ENCODE data around the gene WNT2.

Gene WNT2

GRCh38 chr7:117296066-117296465 is 26.8 kb downstream of the WNT2 start:
- H3K4me3 ChIP-seq (ENCODE audit: low read length): no peak overlapping the region
- H3K27me3 ChIP-seq (ENCODE audit: control insufficient read depth, insufficient read depth, low read length): no peaks in the 10 kb centered on the region

GRCh38 chr7:117285826-117286225 is 37.0 kb downstream of the WNT2 start:
- Histone ChIP-seq H3K4me3 (ENCODE audit: low read length) (no peak overlapping the region), H3K4me1 (ENCODE audit: control insufficient read depth, insufficient read depth, low read length) (no peaks in the 10 kb centered on the region), H3K9ac (ENCODE audit: low read length) (no peak overlapping the region), H3K27ac (ENCODE audit: low read depth, low read length) (no peak overlapping the region), H3K36me3 (ENCODE audit: control insufficient read depth, insufficient read depth, low read length) (no peaks in the 10 kb centered on the region), H3K27me3 (ENCODE audit: control insufficient read depth, insufficient read depth, low read length) (no peaks in the 10 kb centered on the region)

More at GRCh38 chr7:117296066-117296465, 26.8 kb downstream of the WNT2 start:
- Histone ChIP-seq H3K36me3 (ENCODE audit: control insufficient read depth, insufficient read depth, low read length) (no peaks in the 10 kb centered on the region), H3K9ac (ENCODE audit: low read length) (no peak overlapping the region), H3K27ac (ENCODE audit: low read depth, low read length) (no peak overlapping the region), H3K4me1 (ENCODE audit: control insufficient read depth, insufficient read depth, low read length) (no peaks in the 10 kb centered on the region)

- Histone ChIP-seq H3K27ac (ENCODE audit: low read depth, low read length) (no peak overlapping the region), H3K4me1 (ENCODE audit: control insufficient read depth, insufficient read depth, low read length) (no peaks in the 10 kb centered on the region), H3K9ac (ENCODE audit: low read length) (no peak overlapping the region), H3K4me3 (ENCODE audit: low read length) (no peak overlapping the region), H3K36me3 (ENCODE audit: control insufficient read depth, insufficient read depth, low read length) (no peaks in the 10 kb centered on the region), H3K27me3 (ENCODE audit: control insufficient read depth, insufficient read depth, low read length) (no peaks in the 10 kb centered on the region)
Observed at GRCh38 chr7:117284692-117285091, 38.2 kb downstream of the WNT2 start.

- Histone ChIP-seq H3K9ac (ENCODE audit: low read length) (no peak overlapping the region), H3K27ac (ENCODE audit: low read depth, low read length) (no peak overlapping the region), H3K27me3 (ENCODE audit: control insufficient read depth, insufficient read depth, low read length) (no peaks in the 10 kb centered on the region)
Observed at GRCh38 chr7:117283779-117284178, 39.1 kb downstream of the WNT2 start.

GRCh38 chr7:117283371-117283770 is 39.5 kb downstream of the WNT2 start:
- Histone ChIP-seq H3K9ac (ENCODE audit: low read length) (no peak overlapping the region), H3K4me3 (ENCODE audit: low read length) (no peak overlapping the region), H3K4me1 (ENCODE audit: control insufficient read depth, insufficient read depth, low read length) (no peaks in the 10 kb centered on the region), H3K27ac (ENCODE audit: low read depth, low read length) (no peak overlapping the region), H3K36me3 (ENCODE audit: control insufficient read depth, insufficient read depth, low read length) (no peaks in the 10 kb centered on the region), H3K27me3 (ENCODE audit: control insufficient read depth, insufficient read depth, low read length) (no peaks in the 10 kb centered on the region)

More at GRCh38 chr7:117283779-117284178, 39.1 kb downstream of the WNT2 start:
- H3K36me3 ChIP-seq (ENCODE audit: control insufficient read depth, insufficient read depth, low read length): no peaks in the 10 kb centered on the region
- no peaks in the 10 kb centered on the region for H3K4me1 ChIP-seq (ENCODE audit: control insufficient read depth, insufficient read depth, low read length)
- no peak overlapping the region for H3K4me3 ChIP-seq (ENCODE audit: low read length)

- H3K27me3 ChIP-seq (ENCODE audit: control insufficient read depth, insufficient read depth, low read length): no peaks in the 10 kb centered on the region
- no peak overlapping the region for H3K27ac ChIP-seq (ENCODE audit: low read depth, low read length)
- H3K36me3 ChIP-seq (ENCODE audit: control insufficient read depth, insufficient read depth, low read length): no peaks in the 10 kb centered on the region
- no peak overlapping the region for H3K9ac ChIP-seq (ENCODE audit: low read length)
- H3K4me1 ChIP-seq (ENCODE audit: control insufficient read depth, insufficient read depth, low read length): no peaks in the 10 kb centered on the region
- no peak overlapping the region for H3K4me3 ChIP-seq (ENCODE audit: low read length)
Observed at GRCh38 chr7:117282239-117282812, 40.5 kb downstream of the WNT2 start.

- no peak overlapping the region for H3K4me3 ChIP-seq (ENCODE audit: low read length)
- H3K36me3 ChIP-seq (ENCODE audit: control insufficient read depth, insufficient read depth, low read length): no peaks in the 10 kb centered on the region
- no peaks in the 10 kb centered on the region for H3K27me3 ChIP-seq (ENCODE audit: control insufficient read depth, insufficient read depth, low read length)
- H3K4me1 ChIP-seq (ENCODE audit: control insufficient read depth, insufficient read depth, low read length): no peaks in the 10 kb centered on the region
- no peak overlapping the region for H3K9ac ChIP-seq (ENCODE audit: low read length)
- H3K27ac ChIP-seq (ENCODE audit: low read depth, low read length): no peak overlapping the region
Observed at GRCh38 chr7:117281562-117281961, 41.3 kb downstream of the WNT2 start.

- no peak overlapping the region for H3K9ac ChIP-seq (ENCODE audit: low read length)
- no peaks in the 10 kb centered on the region for H3K36me3 ChIP-seq (ENCODE audit: control insufficient read depth, insufficient read depth, low read length)
- no peaks in the 10 kb centered on the region for H3K27me3 ChIP-seq (ENCODE audit: control insufficient read depth, insufficient read depth, low read length)
- no peak overlapping the region for H3K4me3 ChIP-seq (ENCODE audit: low read length)
- H3K27ac ChIP-seq (ENCODE audit: low read depth, low read length): no peak overlapping the region
- no peaks in the 10 kb centered on the region for H3K4me1 ChIP-seq (ENCODE audit: control insufficient read depth, insufficient read depth, low read length)
Observed at GRCh38 chr7:117279931-117280557, 42.8 kb downstream of the WNT2 start.

- no peaks in the 10 kb centered on the region for H3K27me3 ChIP-seq (ENCODE audit: control insufficient read depth, insufficient read depth, low read length)
- no peak overlapping the region for H3K27ac ChIP-seq (ENCODE audit: low read depth, low read length)
- no peaks in the 10 kb centered on the region for H3K4me1 ChIP-seq (ENCODE audit: control insufficient read depth, insufficient read depth, low read length)
- no peak overlapping the region for H3K4me3 ChIP-seq (ENCODE audit: low read length)
- H3K9ac ChIP-seq (ENCODE audit: low read length): no peak overlapping the region
- no peaks in the 10 kb centered on the region for H3K36me3 ChIP-seq (ENCODE audit: control insufficient read depth, insufficient read depth, low read length)
Observed at GRCh38 chr7:117279203-117279602, 43.7 kb downstream of the WNT2 start.

- H3K27me3 ChIP-seq (ENCODE audit: control insufficient read depth, insufficient read depth, low read length): no peaks in the 10 kb centered on the region
- H3K4me3 ChIP-seq (ENCODE audit: low read length): no peak overlapping the region
- no peak overlapping the region for H3K9ac ChIP-seq (ENCODE audit: low read length)
- H3K27ac ChIP-seq (ENCODE audit: low read depth, low read length): no peak overlapping the region
- no peaks in the 10 kb centered on the region for H3K36me3 ChIP-seq (ENCODE audit: control insufficient read depth, insufficient read depth, low read length)
- no peaks in the 10 kb centered on the region for H3K4me1 ChIP-seq (ENCODE audit: control insufficient read depth, insufficient read depth, low read length)
Observed at GRCh38 chr7:117278040-117278439, 44.8 kb downstream of the WNT2 start.

- no peak overlapping the region for H3K27ac ChIP-seq (ENCODE audit: low read depth, low read length)
- H3K4me1 ChIP-seq (ENCODE audit: control insufficient read depth, insufficient read depth, low read length): no peaks in the 10 kb centered on the region
- H3K27me3 ChIP-seq (ENCODE audit: control insufficient read depth, insufficient read depth, low read length): no peaks in the 10 kb centered on the region
- H3K36me3 ChIP-seq (ENCODE audit: control insufficient read depth, insufficient read depth, low read length): no peaks in the 10 kb centered on the region
- H3K9ac ChIP-seq (ENCODE audit: low read length): no peak overlapping the region
- H3K4me3 ChIP-seq (ENCODE audit: low read length): no peak overlapping the region
Observed at GRCh38 chr7:117277576-117277975, 45.3 kb downstream of the WNT2 start.

GRCh38 chr7:117274951-117275350 is 47.9 kb downstream of the WNT2 start:
- Histone ChIP-seq H3K27ac (ENCODE audit: low read depth, low read length) (no peak overlapping the region), H3K4me3 (ENCODE audit: low read length) (no peak overlapping the region), H3K27me3 (ENCODE audit: control insufficient read depth, insufficient read depth, low read length) (no peaks in the 10 kb centered on the region), H3K9ac (ENCODE audit: low read length) (no peak overlapping the region), H3K4me1 (ENCODE audit: control insufficient read depth, insufficient read depth, low read length) (no peaks in the 10 kb centered on the region), H3K36me3 (ENCODE audit: control insufficient read depth, insufficient read depth, low read length) (no peaks in the 10 kb centered on the region)

- Histone ChIP-seq H3K4me1 (ENCODE audit: control insufficient read depth, insufficient read depth, low read length) (no peaks in the 10 kb centered on the region), H3K9ac (ENCODE audit: low read length) (no peak overlapping the region), H3K36me3 (ENCODE audit: control insufficient read depth, insufficient read depth, low read length) (no peaks in the 10 kb centered on the region), H3K4me3 (ENCODE audit: low read length) (no peak overlapping the region), H3K27me3 (ENCODE audit: control insufficient read depth, insufficient read depth, low read length) (no peaks in the 10 kb centered on the region), H3K27ac (ENCODE audit: low read depth, low read length) (no peak overlapping the region)
Observed at GRCh38 chr7:117273814-117274225, 49.0 kb downstream of the WNT2 start.
